T-helper 22 cell (primary cell): ENCODE data around the gene SRPK3.
A peak's percentile ranks its signal among the peaks of the same experiment; 100 is the strongest.
"Not testable (repeated sequence)": the region's sequence is repeated elsewhere in the genome, so short reads cannot be mapped to it uniquely, and the experiment has no call there.

ENCODE experiments used
- DNase-seq: peaks from one replicate; pipeline ENCODE4 v3.0.0-alpha.2; 2020; ENCODE audit warnings: low read depth

The SRPK3 gene

GRCh38 chrX:153807976-153808375 is 27.1 kb downstream of the SRPK3 start:
- no peak for DNase-seq

- DNase-seq: no peak
These were observed 31.4 kb downstream of the SRPK3 start for GRCh38 chrX:153812220-153812619.

- no peak for DNase-seq
These were observed 32.3 kb downstream of the SRPK3 start for GRCh38 chrX:153813161-153813560.

- DNase-seq: no peak
These were observed 33.9 kb downstream of the SRPK3 start for GRCh38 chrX:153814591-153815315.

GRCh38 chrX:153816831-153817690 is 36.2 kb downstream of the SRPK3 start:
- DNase-seq: peak; percentile 14

GRCh38 chrX:153818064-153818463 is 37.2 kb downstream of the SRPK3 start:
- DNase-seq: not testable (repeated sequence)

- peak; percentile 38 for DNase-seq
These were observed 37.9 kb downstream of the SRPK3 start for GRCh38 chrX:153818571-153819383.

- no peak for DNase-seq
These were observed 38.7 kb downstream of the SRPK3 start for GRCh38 chrX:153819384-153820040.

- DNase-seq: no peak
These were observed 39.8 kb downstream of the SRPK3 start for GRCh38 chrX:153820601-153821000.

- no peak for DNase-seq
These were observed 40.2 kb downstream of the SRPK3 start for GRCh38 chrX:153821066-153821465.

- DNase-seq: no peak
These were observed 43.5 kb downstream of the SRPK3 start for GRCh38 chrX:153824348-153824747.

GRCh38 chrX:153825042-153825441 is 44.2 kb downstream of the SRPK3 start:
- no peak for DNase-seq

- no peak for DNase-seq
These were observed 46.2 kb downstream of the SRPK3 start for GRCh38 chrX:153827016-153827415.

GRCh38 chrX:153827903-153828302 is 47.1 kb downstream of the SRPK3 start:
- DNase-seq: no peak

GRCh38 chrX:153828308-153828707 is 47.5 kb downstream of the SRPK3 start:
- DNase-seq: no peak

- no peak for DNase-seq
These were observed 48.1 kb downstream of the SRPK3 start for GRCh38 chrX:153828723-153829548.

GRCh38 chrX:153829549-153829798 is 48.6 kb downstream of the SRPK3 start:
- no peak for DNase-seq

- peak; percentile 24 for DNase-seq
These were observed 49.2 kb downstream of the SRPK3 start, which contains the start of gene PDZD4 for GRCh38 chrX:153829799-153830639. TSS of gene PDZD4 (minus strand) at chrX:153830544. CDS start at chrX:153830298, 246 bp downstream.

- no peak for DNase-seq
These were observed 50.0 kb downstream of the SRPK3 start for GRCh38 chrX:153830640-153831428.
